HG03045 (cell line): ENCODE data around the gene SRSF8.
"Not testable (repeated sequence)": the region's sequence is repeated elsewhere in the genome, so short reads cannot be mapped to it uniquely, and the experiment has no call there.

Experiments used
- ATAC-seq: cut with Tn5 transposase; IDR thresholded peaks from one replicate; pipeline ENCODE4 v1.9.1; 2021; ENCODE audit warnings: mild to moderate bottlenecking, moderate library complexity; ENCODE audit not compliant: unreplicated experiment

SRSF8 gene

DNA sequence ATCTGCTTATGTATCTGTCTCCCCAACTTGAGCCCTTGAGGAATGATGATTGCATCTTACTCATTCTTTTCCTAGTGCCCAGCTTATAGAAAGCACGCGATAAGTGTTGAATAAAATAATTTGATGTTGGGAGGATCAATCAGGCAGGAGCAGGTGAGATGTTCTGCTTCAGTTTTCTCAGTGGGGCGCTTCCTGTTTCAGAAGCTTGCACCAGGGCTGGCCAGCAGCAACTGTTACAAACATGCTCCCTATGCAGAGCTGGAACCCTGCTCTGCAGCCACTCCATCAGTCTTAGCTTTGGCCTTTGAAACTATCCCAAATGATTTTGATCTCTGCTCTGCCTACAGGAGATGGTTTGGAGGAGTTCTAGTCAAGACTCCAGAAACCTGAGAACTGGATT is 26.8 kb downstream of the SRSF8 start:
- ATAC-seq, result no peak

DNA sequence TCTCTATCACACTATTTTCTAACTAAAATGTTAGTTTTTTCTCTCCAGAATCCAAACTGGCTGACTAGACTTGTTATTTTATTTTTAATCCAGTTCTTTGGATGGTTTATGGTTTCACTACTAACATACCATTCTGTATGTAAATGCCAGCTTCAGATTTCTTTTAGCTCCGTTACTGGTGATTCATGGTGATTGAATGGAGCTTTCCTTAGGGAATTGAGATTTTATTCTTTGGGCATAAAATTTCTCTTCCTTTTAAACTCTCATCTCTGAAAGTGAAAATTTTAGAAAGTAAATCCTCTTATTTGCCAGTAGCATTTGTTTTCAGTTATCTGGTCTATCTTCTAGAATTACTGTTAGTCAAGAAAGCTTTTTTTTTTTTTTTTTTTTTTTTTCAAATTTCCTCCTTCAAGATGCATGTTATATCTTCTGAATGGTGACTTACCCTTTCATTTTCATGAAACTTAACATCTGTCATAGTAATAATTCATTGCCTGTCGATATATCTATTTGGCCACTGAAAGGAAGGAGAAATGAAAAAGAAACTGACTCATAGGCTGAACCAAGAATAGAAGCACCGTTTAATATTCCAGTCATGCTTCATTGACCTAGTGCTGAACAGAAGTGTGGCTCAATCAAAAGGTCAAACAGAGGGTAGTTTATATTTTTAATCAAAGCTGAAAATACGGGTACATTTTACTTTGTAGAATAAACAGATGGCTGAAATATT is 29.3 kb downstream of the SRSF8 start:
- peak; percentile 74 for ATAC-seq

DNA sequence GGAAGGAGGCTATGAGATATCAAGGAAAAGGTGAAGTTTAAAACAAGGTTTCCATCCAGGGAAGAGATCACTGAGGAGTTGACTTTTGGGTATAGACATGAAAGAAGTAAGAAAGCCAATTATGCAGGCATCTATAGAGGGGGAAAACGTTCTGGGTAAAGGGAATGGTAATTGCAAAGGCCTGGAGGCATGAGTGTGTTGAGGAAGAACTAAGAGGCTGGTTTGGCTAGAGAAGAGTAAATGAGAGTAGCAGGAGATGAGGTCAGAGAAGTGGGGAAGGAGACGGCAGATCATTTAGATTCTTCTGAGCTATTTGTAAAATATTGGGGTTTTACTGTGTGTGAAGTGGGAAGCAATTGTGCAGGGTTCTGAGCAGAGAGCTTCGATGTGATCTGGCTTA is 30.5 kb downstream of the SRSF8 start:
- ATAC-seq, result no peak

DNA sequence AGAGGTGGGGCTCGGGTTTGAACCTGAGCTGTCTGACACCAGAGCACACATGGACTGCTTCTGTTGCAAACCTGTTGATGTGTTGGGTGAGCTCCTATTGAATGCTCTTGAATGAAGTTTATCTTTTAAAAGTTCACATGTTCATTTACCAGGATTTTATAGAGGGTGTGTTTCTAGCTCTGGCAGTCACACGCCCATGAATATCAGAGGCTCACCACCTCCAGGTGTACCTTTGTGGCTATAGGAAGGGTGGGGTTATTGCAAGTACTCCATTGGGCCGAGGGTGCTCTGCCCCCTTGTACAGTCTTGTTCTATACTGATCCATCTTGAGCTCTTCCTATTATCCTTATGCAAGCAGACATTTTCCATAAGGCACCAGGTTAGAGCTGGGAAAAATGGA is 32.1 kb downstream of the SRSF8 start:
- ATAC-seq, result no peak

DNA sequence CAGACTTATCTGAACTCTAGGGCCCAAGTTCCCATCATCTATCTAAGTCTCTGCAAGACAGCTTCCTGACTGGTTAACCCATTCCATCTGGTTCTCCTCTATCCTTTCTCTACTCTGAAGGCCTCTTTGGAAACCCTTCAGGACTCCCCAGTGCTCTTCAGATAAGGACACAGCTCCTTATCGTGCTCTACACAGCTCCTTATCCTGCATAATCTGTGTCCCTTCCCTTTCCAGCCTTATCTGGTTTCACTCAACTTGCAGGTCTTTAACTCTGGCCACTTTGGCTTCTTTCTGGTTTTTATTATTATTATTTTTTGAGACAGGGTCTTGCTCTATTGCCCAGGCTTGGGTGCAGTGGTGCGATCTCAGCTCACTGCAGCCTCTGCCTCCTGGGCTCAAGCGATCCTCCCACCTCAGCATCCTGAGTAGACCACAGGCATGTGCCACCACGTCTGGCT is 33.5 kb downstream of the SRSF8 start:
- ATAC-seq, result no peak

DNA sequence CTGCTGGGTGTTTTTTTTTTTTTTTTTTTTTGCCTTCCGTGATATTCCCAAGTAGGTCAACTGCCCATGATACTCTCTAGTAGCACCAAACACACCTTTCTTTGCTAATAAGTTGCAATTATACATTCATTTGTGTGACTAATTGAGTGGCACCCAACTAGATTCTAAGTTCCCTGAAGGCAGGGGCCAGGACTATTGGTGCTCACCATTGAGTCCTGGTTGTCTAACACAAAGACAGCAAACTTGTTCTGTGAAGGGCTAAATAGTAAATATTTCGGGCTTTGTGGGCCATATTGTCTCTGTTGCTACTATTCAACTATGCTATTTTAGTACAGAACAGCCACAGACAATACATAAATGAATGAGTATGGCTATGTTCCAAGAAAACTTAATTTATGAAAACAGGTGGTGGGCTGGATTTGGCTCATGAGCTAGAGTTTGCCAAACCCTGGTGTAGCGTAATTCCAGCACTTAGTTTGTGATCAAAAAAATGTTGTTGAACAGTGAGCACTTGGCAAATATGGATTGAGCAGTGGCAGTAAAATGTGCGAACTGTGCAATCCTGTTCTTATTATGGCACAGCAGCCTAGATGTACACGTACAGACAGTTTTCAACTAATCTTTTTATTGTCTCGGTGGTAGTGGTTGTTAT is 34.3 kb downstream of the SRSF8 start:
- no peak for ATAC-seq

DNA sequence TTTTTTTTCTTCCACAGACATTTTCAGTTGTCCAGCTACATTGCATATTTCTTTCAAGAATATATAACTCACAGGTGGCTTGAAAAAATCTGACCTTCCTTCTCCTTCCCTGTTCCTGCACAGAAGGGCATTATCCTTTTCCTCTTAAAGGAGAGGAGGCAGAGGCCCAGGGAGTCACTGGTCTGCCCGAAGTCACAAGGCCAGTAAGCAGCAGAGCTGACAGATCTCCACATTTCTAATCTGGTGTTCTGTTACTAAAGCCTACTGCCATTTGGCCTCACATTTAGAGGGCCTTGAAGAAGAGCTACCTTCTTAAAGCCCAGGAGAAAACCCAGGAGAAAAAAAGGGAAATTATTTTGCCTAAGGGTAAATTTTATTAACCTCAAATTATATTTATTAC is 35.2 kb downstream of the SRSF8 start:
- ATAC-seq, result no peak

DNA sequence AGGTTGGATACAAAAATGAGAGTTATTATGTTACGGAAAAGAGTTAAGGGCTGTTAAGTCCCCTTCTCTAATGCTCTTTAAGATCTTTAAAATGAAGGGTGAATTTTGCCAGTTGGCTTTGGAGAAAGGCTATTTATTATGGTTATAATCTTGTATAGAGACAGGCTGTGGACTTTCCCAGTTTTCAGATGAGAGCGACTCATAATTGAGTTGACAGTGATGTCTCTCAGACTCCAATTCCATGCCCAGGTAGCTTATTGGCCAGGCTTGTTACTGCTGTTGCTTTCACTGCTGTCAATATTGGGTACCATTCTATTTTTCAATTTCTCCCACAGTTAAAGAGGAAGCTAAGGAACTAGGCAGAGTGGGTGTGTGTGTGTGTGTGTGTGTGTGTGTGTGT is 36.0 kb downstream of the SRSF8 start:
- ATAC-seq, result no peak

DNA sequence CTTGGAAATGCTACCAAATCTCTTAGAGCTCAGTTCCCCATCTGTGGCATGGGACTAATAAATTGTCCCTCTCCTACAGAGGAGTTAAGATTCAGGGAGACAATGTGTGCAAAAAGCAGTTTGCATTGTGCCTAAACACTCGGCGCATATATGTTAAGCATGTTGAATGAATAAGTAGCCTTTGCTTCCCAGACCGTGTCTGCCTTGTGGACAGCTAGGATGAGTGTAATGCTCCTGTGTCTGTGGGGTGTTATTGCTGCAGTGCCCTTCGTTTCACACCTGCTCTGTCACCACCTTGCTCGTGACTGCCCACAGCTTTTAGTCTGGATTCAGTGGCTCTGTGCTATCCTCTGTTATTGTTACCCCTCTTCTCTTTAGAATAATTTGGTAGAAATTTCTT is 37.0 kb downstream of the SRSF8 start:
- no peak for ATAC-seq

DNA sequence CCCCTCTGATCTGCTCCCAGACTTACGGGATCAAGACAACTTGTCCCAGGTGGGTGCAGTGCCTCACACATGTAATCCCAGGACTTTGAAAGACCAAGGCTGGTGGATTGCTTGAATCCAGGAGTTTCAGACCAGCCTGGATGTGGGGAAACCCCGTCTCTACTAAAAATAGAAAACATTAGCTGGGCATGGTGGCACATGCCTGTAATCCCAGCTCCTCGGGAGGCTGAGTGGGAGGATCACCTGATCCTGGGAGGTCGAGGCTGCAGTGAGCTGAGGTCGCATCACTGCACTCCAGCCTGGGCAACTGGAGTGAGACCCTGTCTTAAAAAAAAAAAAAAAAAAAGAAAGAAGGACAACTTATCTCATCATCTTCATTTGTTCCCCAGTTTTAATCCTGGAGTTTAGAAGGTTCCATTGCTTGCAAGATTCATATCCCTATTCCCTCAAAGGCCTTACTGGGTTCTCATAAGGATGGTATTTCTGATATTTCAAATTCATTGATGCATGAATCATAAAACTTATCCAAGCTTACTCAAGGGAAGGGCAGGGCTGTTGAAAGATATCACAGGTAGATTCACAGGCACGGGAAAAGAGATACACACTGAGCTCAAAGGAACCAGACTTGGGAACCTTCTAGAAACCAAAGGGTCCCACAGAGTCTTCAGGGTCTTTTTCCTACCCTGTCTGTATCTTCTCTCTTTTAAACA is 37.6 kb downstream of the SRSF8 start:
- ATAC-seq, result no peak

DNA sequence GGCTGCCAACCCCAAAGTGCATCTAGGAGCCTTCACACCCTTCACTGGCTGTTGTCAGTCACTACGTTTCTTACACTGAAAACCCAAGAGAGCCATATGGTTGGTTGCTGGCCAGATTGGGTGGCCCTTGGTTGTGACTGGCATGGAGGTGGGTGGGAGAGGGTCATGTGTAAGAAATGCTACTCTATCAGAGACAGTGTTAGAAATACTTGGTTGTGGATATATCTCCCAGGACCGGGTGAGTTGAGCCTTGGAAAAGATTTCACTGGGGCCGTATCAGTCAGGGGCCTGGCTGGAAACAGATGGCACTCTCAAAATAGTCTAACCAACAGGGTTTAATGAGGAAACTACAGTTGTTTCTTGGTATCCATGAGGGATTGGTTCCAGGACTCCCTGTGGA is 38.1 kb downstream of the SRSF8 start:
- no peak for ATAC-seq

DNA sequence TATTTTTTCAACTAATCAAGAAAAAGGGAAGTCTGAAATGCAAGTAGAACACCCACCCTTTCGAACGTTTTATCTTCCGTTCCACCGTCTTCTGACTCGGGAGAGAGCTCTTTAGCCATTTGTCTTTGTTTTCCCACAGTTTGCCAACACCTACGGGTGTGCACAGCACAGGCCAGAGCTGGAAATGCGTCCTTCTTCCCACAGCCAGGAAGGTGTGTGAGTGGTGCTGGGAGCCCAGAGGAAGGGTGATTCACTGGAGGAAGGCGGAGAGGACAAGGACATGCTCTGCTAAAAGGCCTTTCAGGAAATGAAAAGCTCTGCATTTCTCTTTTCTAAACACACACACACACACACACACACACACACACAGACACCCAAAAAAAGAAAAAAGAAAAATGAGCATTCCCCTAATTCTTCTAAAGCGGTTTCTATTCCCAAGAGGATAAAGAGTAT is 41.5 kb downstream of the SRSF8 start:
- no peak for ATAC-seq

DNA sequence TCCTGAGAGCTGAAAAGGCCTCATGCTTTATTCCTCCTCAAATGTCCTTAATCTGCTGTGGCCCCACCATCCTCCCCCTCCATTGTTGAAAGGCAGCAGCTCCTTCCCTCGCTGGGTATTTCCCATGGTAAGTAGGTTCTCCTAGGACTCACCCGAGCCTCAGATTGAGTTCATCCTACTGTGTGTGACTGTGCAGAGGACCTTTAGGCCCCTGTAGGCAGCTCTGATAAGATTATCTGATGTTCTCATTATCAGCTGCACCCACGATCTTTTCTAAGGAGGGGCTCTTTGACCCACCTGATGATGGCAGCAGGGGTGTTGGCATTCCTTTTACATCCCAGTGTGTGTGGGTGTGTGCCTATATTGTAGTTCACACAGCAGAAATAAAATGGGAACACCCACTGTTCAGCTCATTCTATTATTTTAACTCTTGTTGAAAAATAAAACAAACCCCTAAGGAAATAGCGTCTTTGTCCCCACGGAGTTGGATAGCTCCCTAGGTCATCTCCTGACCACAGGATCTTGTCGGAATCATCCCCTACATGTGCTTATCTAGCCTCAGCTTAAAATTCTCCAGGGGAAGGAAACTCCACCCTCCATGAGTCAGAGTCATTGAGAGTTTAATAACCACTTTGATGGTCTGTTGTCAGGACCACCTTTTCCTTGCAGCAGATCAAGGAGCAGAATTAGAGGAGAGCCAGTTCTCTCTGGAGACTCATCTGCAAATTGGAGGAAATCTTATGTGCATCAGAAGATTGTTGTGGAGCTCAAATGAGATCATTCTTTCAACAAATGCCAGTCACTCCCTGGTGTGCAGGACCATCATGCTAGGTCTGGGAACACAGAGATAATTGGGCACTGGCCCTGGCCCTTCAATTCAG is 42.2 kb downstream of the SRSF8 start:
- ATAC-seq, result no peak

DNA sequence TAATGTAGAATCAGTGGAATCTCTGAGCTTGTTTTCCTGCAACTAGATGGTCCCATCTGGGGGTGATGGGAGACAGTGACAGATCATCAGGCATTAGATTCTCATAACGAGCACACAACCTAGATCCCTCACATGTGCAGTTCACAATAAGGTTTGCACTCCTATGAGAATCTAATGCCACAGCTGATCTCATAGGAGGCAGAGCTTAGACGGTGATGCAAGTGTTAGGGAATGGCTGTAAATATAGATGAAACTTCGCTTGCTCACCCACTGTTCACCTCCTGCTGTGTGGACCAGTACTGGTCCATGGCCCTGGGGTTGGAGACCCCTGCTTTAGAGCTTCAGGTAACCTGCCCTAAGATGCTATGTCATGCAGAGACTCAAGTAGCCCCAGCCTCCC is 44.8 kb downstream of the SRSF8 start:
- ATAC-seq, result not testable (repeated sequence)

DNA sequence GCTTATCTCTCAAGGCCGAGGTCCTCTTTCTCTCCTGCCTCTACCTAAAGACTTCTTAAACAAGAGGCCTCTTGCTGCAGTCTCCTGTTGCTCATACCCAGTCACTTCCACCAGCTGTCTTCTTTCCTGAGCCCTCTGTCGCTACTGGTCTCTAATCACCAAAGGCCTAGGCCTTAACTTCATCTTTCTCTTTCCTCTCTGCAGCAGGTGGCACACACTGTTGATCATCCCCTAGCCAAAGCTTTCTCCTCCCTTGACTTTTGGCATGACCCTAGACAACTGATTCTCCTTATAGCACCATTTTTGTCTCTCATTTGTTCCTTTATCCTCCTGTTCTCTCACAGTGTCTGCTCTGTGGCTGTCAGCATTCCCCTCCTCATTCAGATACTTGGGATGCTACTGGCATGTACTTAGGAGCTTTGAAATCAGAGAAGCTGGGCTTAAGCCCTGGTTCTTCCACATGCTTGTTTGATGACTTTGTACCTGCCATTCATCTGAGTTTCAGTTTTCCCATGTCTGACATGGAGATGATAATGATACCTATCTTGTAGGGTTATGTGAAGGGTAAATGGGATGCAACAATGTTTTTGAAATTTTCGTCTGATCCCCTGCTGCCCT is 45.3 kb downstream of the SRSF8 start:
- no peak for ATAC-seq

DNA sequence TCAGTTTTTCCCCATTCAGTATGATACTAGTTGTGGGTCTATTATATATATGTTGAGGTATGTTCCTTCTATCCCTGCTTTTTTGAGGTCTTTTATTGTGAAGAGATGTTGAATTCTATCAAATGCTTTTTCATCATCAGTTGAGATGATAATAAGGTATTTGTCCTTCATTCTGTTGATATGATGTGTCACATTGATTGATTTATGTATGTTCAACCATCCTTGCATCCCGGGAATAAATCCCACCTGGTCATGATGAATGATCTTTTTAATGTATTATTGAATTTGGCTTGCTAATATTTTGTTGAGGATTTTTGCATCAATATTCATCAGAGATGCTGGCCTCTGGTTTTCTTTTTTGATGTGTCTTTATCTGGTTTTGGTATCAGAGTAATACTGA is 48.9 kb downstream of the SRSF8 start:
- ATAC-seq, result no peak

DNA sequence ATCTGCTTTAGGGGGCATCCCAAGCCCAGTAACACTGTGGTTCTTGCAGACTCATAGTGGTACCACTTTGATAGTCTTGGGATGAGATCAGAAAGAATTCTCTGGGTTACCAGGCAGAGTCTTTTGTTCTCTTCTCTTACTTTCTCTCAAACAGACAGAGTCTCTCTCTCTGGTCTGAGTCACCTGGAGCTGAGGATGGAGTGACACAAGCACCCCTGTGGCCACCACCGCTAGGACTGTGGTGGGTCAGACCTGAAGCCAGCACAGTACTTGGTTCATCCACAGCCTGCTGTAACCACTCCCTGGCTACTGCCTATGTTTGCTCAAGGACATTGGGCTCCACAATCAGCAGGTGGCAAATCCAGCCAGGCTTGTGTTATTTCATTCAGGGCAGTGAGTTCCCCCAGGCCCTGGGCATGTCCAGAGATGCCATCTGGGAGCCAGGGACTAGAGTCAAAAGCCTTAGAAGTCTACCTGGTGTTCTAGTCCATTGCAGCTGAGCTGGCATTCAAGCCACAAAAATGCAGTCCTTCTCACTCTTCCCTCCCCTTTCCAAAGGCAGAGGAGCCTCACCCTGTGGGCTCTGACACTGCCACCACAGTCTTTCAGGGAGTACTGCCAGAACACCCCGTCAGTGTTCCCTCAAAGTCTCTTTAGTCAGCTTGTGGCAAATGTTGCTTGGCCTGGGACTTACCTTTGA is 52.8 kb downstream of the SRSF8 start:
- no peak for ATAC-seq
